HG02852 (cell line): Measurements from ENCODE around the gene TBC1D14.

Source experiments
- ATAC-seq: cut with Tn5 transposase; IDR thresholded peaks from one replicate; pipeline ENCODE4 v1.9.1; 2021; ENCODE audit warnings: mild to moderate bottlenecking, moderate library complexity; ENCODE audit not compliant: unreplicated experiment

Gene TBC1D14

GRCh38 chr4:6909113-6909969, at the start of gene TBC1D14:
TBC1D14 (plus strand) TSS chr4:6909826; CDS start chr4:6923390, 13,564 bp downstream.
- peak; percentile 90 for ATAC-seq

- ATAC-seq = no peak
Observed at GRCh38 chr4:6868386-6868785, 41.2 kb upstream of the TBC1D14 start.

GRCh38 chr4:6869944-6870343, 39.7 kb upstream of the TBC1D14 start:
- no peak for ATAC-seq

- no peak for ATAC-seq
Observed at GRCh38 chr4:6873291-6873690, 36.3 kb upstream of the TBC1D14 start.

- ATAC-seq = no peak
Observed at GRCh38 chr4:6873792-6874461, 35.7 kb upstream of the TBC1D14 start.

GRCh38 chr4:6874981-6875380, 34.6 kb upstream of the TBC1D14 start:
- ATAC-seq = no peak

GRCh38 chr4:6875431-6875831, 34.2 kb upstream of the TBC1D14 start:
- ATAC-seq = no peak

- no peak for ATAC-seq
Observed at GRCh38 chr4:6876440-6876839, 33.2 kb upstream of the TBC1D14 start.

GRCh38 chr4:6877067-6877466, 32.6 kb upstream of the TBC1D14 start:
- ATAC-seq = no peak

GRCh38 chr4:6878451-6879059, 31.1 kb upstream of the TBC1D14 start:
- ATAC-seq = no peak

GRCh38 chr4:6880691-6881090, 28.9 kb upstream of the TBC1D14 start:
- no peak for ATAC-seq

- no peak for ATAC-seq
Observed at GRCh38 chr4:6881908-6882307, 27.7 kb upstream of the TBC1D14 start.

- ATAC-seq = no peak
Observed at GRCh38 chr4:6884341-6884870, 25.2 kb upstream of the TBC1D14 start.

GRCh38 chr4:6885953-6886557, 23.6 kb upstream of the TBC1D14 start:
- ATAC-seq = no peak

- ATAC-seq = no peak
Observed at GRCh38 chr4:6886886-6887285, 22.7 kb upstream of the TBC1D14 start.

- no peak for ATAC-seq
Observed at GRCh38 chr4:6887591-6888371, 21.8 kb upstream of the TBC1D14 start.

- no peak for ATAC-seq
Observed at GRCh38 chr4:6888506-6889071, 21.0 kb upstream of the TBC1D14 start.

- ATAC-seq = no peak
Observed at GRCh38 chr4:6889101-6889735, 20.4 kb upstream of the TBC1D14 start.

GRCh38 chr4:6889736-6890324, 19.8 kb upstream of the TBC1D14 start:
- ATAC-seq = no peak
